Measurements from ENCODE around the gene TFB1M. TPM values are rescaled to one million over a fixed set of nuclear protein-coding genes. Genes with fewer than 3 reads are reported as not detected.

TFB1M gene
- total and polyA plus RNA-seq, 5 donors, result 13.2 to 20.6 (median 20.0) TPM

DNA sequence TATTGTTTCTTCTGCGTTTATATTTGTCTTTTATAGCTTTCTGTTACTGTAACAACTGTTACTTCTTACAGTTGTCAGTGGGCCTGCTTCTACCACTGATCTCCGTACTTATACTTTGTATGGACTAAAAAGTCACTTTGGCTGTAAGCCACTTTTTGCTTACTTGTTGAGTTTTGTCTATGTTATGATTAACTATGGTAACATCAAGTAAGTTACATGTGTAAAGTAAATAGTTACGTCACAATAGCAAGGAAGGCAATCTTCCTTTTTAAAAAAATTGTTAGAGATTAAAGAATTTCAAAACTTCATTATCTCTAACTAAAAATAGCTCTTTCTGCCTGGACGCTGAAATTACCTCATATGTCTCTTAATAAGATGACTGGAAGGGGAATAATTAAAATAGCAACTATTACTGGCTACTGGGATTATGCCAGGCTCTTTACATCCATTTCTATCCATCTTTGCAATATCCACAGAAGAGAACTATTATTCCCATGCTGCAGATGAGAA lies 10.9 kb downstream of the TFB1M start:
- DNase-seq (no peak), ATAC-seq (no peak)
- Histone ChIP-seq H3K4me1 (ENCODE audit: control insufficient read depth, insufficient read depth, low read length) (no peaks in the 10 kb centered on the region), H3K4me3 (ENCODE audit: low read length) (no peak overlapping the region), H3K27ac (ENCODE audit: low read length) (no peak overlapping the region), H3K9me3 (ENCODE audit: control insufficient read depth, low read length) (no peaks in the 10 kb centered on the region), H3K27me3 (ENCODE audit: control insufficient read depth, insufficient read depth) (no peaks in the 10 kb centered on the region)
- intact Hi-C loops (cut with DNase I), result no loop called here
- 49% methylated on average over 4 of the region's 4 CpGs for WGBS

DNA sequence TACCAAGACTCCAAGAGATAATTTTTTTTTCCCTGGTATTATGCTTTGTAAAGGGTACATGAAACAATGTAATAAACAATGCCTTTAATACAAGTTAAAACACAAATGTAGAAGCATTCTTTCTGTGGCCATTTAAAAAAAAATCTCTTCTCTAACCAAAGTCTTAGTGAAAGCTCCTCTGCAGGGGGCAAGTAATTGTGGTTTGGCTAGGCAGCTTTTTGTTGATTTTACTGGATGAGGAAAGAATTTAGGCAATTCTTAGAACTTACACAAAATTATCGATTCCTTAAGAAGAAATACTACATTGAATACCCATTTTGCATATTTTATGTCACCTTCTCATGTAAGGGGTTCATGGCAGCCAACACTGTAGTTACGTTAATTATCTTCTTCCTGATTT lies 12.4 kb downstream of the TFB1M start:
- no peak overlapping the region for H3K27ac ChIP-seq (ENCODE audit: low read length)
- H3K27me3 ChIP-seq (ENCODE audit: control insufficient read depth, insufficient read depth), result no peaks in the 10 kb centered on the region
- intact Hi-C loops (cut with DNase I), result no loop called here
- ATAC-seq (no peak), DNase-seq (no peak)
- no peaks in the 10 kb centered on the region for H3K4me1 ChIP-seq (ENCODE audit: control insufficient read depth, insufficient read depth, low read length)
- H3K9me3 ChIP-seq (ENCODE audit: control insufficient read depth, low read length), result no peaks in the 10 kb centered on the region
- WGBS, result 95% methylated on average over 2 of the region's 2 CpGs
- no peak overlapping the region for H3K4me3 ChIP-seq (ENCODE audit: low read length)

DNA sequence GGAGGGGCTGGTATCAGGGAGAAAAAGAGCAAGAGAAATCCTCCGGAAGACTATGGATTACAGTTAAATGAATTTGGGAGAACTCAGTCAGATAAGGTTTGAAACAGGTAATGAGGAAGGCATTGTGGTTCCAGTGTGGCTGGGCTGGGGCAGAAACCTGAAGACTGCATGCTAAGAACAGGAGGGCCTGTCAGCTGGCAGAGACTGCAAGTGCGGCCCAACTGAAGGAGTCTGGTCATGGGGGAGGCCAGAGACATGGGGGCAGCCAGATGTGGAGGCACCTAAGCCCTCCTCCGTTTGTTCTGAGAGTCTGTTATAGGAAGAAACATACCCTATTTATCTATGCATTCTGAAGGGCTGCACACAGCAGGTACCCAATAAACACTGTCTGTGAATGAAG lies 16.6 kb downstream of the TFB1M start:
- DNase-seq (no peak), ATAC-seq (no peak)
- no peaks in the 10 kb centered on the region for H3K9me3 ChIP-seq (ENCODE audit: control insufficient read depth, low read length)
- no peak overlapping the region for H3K4me3 ChIP-seq (ENCODE audit: low read length)
- intact Hi-C loops (cut with DNase I), result no loop called here
- H3K27ac ChIP-seq (ENCODE audit: low read length), result no peak overlapping the region
- no peaks in the 10 kb centered on the region for H3K4me1 ChIP-seq (ENCODE audit: control insufficient read depth, insufficient read depth, low read length)
- 89% methylated on average over 3 of the region's 3 CpGs for WGBS
- no peaks in the 10 kb centered on the region for H3K27me3 ChIP-seq (ENCODE audit: control insufficient read depth, insufficient read depth)

DNA sequence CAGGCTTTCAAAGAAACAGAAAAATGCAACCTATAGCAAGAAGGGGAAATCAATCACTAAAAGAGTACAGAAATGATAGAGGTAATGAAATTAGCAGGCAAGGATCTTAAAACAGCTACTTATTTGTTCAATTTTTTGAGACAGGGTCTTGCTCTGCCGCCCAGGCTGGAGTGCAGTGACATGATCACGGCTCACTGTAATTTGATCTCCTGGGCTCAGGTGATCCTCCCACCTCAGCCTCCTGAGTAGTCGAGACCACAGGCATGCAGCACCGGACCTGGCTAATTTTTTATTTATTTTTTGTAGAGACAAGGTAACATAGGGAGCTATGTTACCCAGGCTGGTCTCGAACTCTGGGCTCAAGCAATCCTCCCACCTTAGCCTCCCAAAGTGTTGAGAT lies 21.6 kb downstream of the TFB1M start:
- Histone ChIP-seq H3K27ac (ENCODE audit: low read length) (no peak overlapping the region), H3K4me3 (ENCODE audit: low read length) (no peak overlapping the region), H3K9me3 (ENCODE audit: control insufficient read depth, low read length) (no peaks in the 10 kb centered on the region), H3K4me1 (ENCODE audit: control insufficient read depth, insufficient read depth, low read length) (no peaks in the 10 kb centered on the region), H3K27me3 (ENCODE audit: control insufficient read depth, insufficient read depth) (no peaks in the 10 kb centered on the region)
- ATAC-seq, result no peak
- 73% methylated on average over 5 of the region's 5 CpGs for WGBS
- no peak for DNase-seq
- intact Hi-C loops (cut with DNase I), result no loop called here

DNA sequence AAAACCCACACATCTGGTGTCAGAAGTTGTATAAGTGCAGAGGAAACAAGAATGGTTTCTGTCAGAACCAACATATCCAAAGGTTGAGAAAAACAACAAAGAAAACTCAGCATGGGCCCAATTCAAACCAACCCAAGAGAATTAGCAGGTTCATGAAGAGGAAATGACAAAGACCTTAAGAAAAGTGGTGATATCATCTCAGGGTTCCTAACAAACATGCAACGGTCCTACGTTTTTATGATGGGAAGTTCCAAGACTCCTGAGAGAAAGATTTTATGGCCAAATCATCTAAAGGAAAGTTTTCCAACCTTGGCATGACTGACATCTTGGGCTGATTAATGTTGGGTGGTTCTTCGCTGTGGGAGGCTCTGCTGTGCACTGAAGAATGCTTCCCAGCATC lies 23.0 kb downstream of the TFB1M start:
- ATAC-seq (no peak), DNase-seq (no peak)
- H3K9me3 ChIP-seq (ENCODE audit: control insufficient read depth, low read length), result no peaks in the 10 kb centered on the region
- H3K4me3 ChIP-seq (ENCODE audit: low read length), result no peak overlapping the region
- intact Hi-C loops (cut with DNase I), result no loop called here
- no peaks in the 10 kb centered on the region for H3K4me1 ChIP-seq (ENCODE audit: control insufficient read depth, insufficient read depth, low read length)
- H3K27me3 ChIP-seq (ENCODE audit: control insufficient read depth, insufficient read depth), result no peaks in the 10 kb centered on the region
- H3K27ac ChIP-seq (ENCODE audit: low read length), result no peak overlapping the region
- WGBS, result 83% methylated on average over 3 of the region's 3 CpGs

DNA sequence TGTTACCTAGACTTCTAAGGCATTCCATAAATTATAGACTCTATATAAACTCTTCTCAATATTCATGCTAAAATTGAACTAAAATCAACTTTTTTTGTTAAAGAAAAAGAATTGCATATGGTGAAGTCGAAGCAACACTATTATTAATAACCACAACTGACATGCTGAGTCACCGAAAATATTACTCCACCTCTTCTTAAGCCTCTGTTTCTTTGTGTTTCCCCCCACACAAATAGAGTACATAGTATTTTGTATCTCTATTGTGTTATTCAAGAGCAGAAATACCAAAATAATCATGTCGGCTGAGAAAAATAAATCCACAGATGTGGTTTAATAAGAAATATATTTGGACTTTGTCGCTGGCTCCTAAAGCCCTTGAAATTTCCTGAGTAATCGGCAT lies 23.8 kb downstream of the TFB1M start:
- H3K27ac ChIP-seq (ENCODE audit: low read length), result no peak overlapping the region
- 96% methylated on average over 5 of the region's 5 CpGs for WGBS
- H3K4me3 ChIP-seq (ENCODE audit: low read length), result no peak overlapping the region
- H3K9me3 ChIP-seq (ENCODE audit: control insufficient read depth, low read length), result no peaks in the 10 kb centered on the region
- DNase-seq, result no peak
- no peaks in the 10 kb centered on the region for H3K27me3 ChIP-seq (ENCODE audit: control insufficient read depth, insufficient read depth)
- no peak for ATAC-seq
- intact Hi-C loops (cut with DNase I), result no loop called here
- no peaks in the 10 kb centered on the region for H3K4me1 ChIP-seq (ENCODE audit: control insufficient read depth, insufficient read depth, low read length)

DNA sequence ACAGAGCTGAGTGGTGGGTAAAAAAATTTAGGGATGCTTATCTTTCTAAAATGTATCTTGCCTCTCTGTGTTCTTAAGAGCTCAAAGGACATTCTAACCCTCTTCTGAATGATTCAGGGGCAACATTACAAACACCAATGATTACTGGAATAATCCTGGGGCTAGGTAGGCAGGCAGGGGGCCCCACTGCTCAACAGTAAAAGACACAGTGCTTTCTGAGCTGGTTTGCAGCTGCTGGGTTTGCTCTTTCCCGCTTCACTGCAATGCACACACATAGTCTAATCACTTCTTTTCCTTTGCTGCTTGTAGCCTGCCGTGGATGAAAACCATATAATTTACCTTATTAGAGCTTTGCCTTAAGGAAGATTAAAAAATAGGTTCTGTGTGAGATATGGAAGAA lies 26.5 kb downstream of the TFB1M start:
- no peaks in the 10 kb centered on the region for H3K4me1 ChIP-seq (ENCODE audit: control insufficient read depth, insufficient read depth, low read length)
- H3K9me3 ChIP-seq (ENCODE audit: control insufficient read depth, low read length), result no peaks in the 10 kb centered on the region
- H3K27me3 ChIP-seq (ENCODE audit: control insufficient read depth, insufficient read depth), result no peaks in the 10 kb centered on the region
- H3K4me3 ChIP-seq (ENCODE audit: low read length), result peak overlapping the region; percentile 28
- WGBS, result 63% methylated on average over 2 of the region's 2 CpGs
- ATAC-seq (no peak), DNase-seq (no peak)
- intact Hi-C loops (cut with DNase I), result no loop called here
- H3K27ac ChIP-seq (ENCODE audit: low read length), result no peak overlapping the region

DNA sequence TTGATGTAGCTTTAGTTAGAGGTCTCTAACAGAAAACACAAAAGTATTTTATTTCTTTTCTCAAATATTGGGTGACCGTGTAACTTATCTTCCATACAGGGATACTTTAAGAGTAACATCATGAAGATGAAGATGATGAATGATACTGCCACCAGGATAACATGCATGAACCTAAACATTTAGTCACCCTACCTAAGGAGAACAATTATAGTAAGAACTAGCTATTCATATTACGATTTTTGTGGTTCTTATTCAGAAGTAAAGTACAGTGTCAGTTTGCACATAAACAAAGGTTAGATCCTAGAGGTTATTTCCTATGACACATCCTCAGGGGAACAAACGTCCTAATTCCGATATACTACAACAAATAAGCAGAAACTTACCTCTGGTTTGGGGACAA lies 29.5 kb downstream of the TFB1M start:
- no peaks in the 10 kb centered on the region for H3K4me1 ChIP-seq (ENCODE audit: control insufficient read depth, insufficient read depth, low read length)
- no peaks in the 10 kb centered on the region for H3K27me3 ChIP-seq (ENCODE audit: control insufficient read depth, insufficient read depth)
- H3K4me3 ChIP-seq (ENCODE audit: low read length), result no peak overlapping the region
- intact Hi-C loops (cut with DNase I), result no loop called here
- no peak overlapping the region for H3K27ac ChIP-seq (ENCODE audit: low read length)
- ATAC-seq (no peak), DNase-seq (no peak)
- no peaks in the 10 kb centered on the region for H3K9me3 ChIP-seq (ENCODE audit: control insufficient read depth, low read length)
- WGBS, result 90% methylated on average over 4 of the region's 4 CpGs

DNA sequence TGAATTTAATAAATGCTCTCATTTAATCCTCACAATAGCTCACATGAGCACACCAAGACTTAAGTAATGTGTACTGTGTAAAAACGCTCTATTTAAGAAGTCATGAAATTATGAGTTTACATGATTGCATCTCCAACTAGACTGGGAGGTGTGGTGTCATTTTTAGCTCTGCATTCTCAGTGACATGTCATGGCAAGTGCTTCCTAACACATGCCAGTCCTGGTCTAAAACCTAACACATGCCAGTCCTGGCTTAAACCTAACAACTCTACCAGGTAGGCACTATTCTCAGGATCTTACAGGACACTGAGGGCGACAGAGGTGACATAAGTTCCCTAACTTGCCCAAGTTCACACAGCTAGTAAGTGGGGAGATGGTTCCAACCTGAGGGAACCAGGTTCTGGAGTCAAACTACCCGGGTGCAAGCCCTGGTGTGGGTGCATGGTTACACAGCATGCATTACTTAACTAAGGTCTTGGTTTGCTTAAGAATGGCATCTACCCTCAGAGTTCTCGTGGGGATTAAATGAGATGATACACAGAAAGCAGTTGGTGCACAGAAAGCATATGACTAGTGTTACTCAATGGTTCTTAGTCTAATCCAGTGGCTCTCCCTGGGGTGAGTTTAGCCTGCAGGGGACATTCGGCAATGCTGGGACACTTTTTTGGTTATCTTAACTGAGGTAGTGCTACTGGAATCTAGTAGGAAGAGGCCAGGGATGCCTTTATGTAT lies 35.8 kb downstream of the TFB1M start:
- Histone ChIP-seq H3K4me3 (ENCODE audit: low read length) (no peak overlapping the region), H3K4me1 (ENCODE audit: control insufficient read depth, insufficient read depth, low read length) (peaks cover 3% of the 10 kb centered on the region), H3K9me3 (ENCODE audit: control insufficient read depth, low read length) (no peaks in the 10 kb centered on the region), H3K27me3 (ENCODE audit: control insufficient read depth, insufficient read depth) (no peaks in the 10 kb centered on the region), H3K27ac (ENCODE audit: low read length) (no peak overlapping the region)
- intact Hi-C loops (cut with DNase I), result no loop called here
- ATAC-seq (no peak), DNase-seq (no peak)
- 85% methylated on average over 5 of the region's 5 CpGs for WGBS

DNA sequence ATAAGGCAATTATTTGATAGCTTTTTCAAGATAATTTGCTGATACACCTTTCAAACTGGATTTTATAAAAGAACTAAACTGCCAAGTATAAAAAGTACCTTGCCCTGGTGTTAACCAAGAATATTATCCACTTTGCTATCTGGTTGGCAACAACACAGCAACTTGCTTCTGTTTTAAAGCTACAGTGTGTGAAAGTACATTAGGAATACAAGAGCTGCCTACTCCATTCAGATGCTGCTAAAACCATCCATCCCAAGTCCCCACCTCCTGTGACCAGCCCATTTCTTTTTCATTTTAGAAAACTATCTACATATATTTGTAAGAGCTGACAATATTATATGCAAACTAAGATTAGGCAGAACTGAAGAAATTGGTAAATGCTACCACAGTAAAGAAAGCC lies 37.6 kb downstream of the TFB1M start:
- Histone ChIP-seq H3K4me3 (ENCODE audit: low read length) (no peak overlapping the region), H3K27me3 (ENCODE audit: control insufficient read depth, insufficient read depth) (no peaks in the 10 kb centered on the region), H3K4me1 (ENCODE audit: control insufficient read depth, insufficient read depth, low read length) (peaks cover 5% of the 10 kb centered on the region), H3K27ac (ENCODE audit: low read length) (no peak overlapping the region), H3K9me3 (ENCODE audit: control insufficient read depth, low read length) (no peaks in the 10 kb centered on the region)
- ATAC-seq, result peak; percentile 37 to 40
- intact Hi-C loops (cut with DNase I), result no loop called here
- DNase-seq, result no peak

DNA sequence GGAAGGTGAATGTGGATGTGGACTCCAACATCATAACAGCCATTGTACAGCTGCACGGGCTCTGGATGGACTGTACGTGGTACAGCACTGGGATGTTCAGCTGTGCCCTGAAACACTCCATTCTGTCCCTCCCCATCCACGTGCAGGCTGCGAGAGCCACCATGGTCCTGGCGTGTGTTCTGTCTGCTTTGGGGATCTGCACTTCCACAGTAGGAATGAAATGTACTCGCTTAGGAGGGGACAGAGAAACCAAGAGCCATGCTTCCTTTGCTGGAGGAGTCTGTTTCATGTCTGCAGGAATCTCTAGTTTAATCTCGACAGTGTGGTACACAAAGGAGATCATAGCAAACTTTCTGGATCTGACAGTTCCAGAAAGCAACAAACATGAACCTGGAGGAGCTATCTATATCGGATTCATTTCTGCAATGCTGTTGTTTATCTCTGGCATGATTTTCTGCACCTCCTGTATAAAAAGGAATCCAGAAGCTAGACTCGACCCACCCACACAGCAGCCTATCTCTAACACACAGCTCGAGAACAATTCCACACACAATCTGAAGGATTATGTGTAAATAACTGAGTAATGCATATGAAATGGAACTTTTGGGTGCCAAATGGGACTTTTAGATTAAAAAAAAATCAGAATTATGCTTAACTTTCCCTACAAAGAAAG lies 38.3 kb downstream of the TFB1M start:
- Histone ChIP-seq H3K27me3 (ENCODE audit: control insufficient read depth, insufficient read depth) (no peaks in the 10 kb centered on the region), H3K9me3 (ENCODE audit: control insufficient read depth, low read length) (no peaks in the 10 kb centered on the region), H3K4me1 (ENCODE audit: control insufficient read depth, insufficient read depth, low read length) (peaks cover 5% of the 10 kb centered on the region), H3K4me3 (ENCODE audit: low read length) (no peak overlapping the region), H3K27ac (ENCODE audit: low read length) (peak overlapping the region; percentile 38)
- DNase-seq, result peak in 1 of 3 donors; percentile 41
- intact Hi-C loops (cut with DNase I), result no loop called here
- peak; percentile 68 to 86 for ATAC-seq
- WGBS, result 45% methylated on average over 10 of the region's 10 CpGs
